K562 (cell line): ENCODE results near the gene SEL1L. TPM values are rescaled to one million over a fixed set of nuclear protein-coding genes. Genes with fewer than 3 reads are reported as not detected.

Source experiments
- ATAC-seq: fragments of 200-7000 bp; cut with Tn5 transposase; 3 replicates; pipeline ENCODE4 v1.9.1; 2020; ENCODE audit warnings: moderate library complexity
- BruUV-seq: library from RNA; stranded (reverse); fragments of 400-500 nt; replicated peaks from 2 replicates; lab custom pipeline; 2021; lab: Mats Ljungman, UMichigan
- CTCF ChIA-PET: fragments of 300-600 bp; formaldehyde crosslinking; extraction: SDS; loops from one replicate; lab custom pipeline; 2021; ENCODE audit warnings: low intra/inter-chr PET ratio; lab: Yijun Ruan, JAX
- POLR2A ChIA-PET: fragments of 300-600, 350-650 bp; sonication (Branson Sonifier 250); formaldehyde crosslinking; extraction: SDS; loops from one replicate; lab custom pipeline; 2021; ENCODE audit warnings: antibody characterized with exemption, inconsistent platforms; lab: Yijun Ruan, JAX
- DNase-seq, 4 experiments: peaks; one replicate each; pipeline versions ENCODE4 v3.0.0 to v3.0.0-alpha.2; 2011 to 2018; ENCODE audit warnings: low spot score in 3 of 4, mixed read lengths in 3 of 4; ENCODE audit errors: extremely low read depth in 1 of 4
- FAIRE-seq: peaks from 2 replicates; lab custom pipeline; 2011; peaks lifted over from hg19 to GRCh38; lab: Jason Lieb, UNC
- H2AFZ ChIP-seq: 2 replicates; pipeline ENCODE4 v1.6.0; 2011; ENCODE audit warnings: low read depth, low read length, control low read depth, inconsistent platforms
- H3K27ac ChIP-seq: fragments of 200-600 bp; 3 replicates; pipeline ENCODE4 v1.8.0; 2011; ENCODE audit warnings: low read depth, mild to moderate bottlenecking, control low read depth, inconsistent platforms, low read length, moderate library complexity, mixed read lengths; ENCODE audit errors: extremely low read depth
- H3K27me3 ChIP-seq, 2 experiments: fragments of 300-600 bp in 1 of 2; 2 replicates in 1 of 2; 3 replicates in 1 of 2; pipeline versions ENCODE4 v1.6.0 to v1.8.0; 2011; ENCODE audit warnings: inconsistent platforms in 2 of 2, low read length in 2 of 2, mild to moderate bottlenecking in 1 of 2, mixed read lengths in 1 of 2, moderate library complexity in 1 of 2; ENCODE audit not compliant: control insufficient read depth in 2 of 2, insufficient read depth in 2 of 2
- H3K36me3 ChIP-seq: fragments of 300-600 bp; 3 replicates; pipeline ENCODE4 v1.8.0; 2011; ENCODE audit warnings: mild to moderate bottlenecking, low read length, inconsistent platforms; ENCODE audit not compliant: control insufficient read depth, insufficient read depth
- H3K4me1 ChIP-seq, 2 experiments: fragments of 200-600 bp in 1 of 2; replicated peaks in 1 of 2; 2 replicates in 1 of 2; 3 replicates in 1 of 2; pipeline versions ENCODE4 v1.5.1 to v1.8.0; 2011; ENCODE audit warnings: inconsistent platforms in 2 of 2, low read length in 2 of 2, mild to moderate bottlenecking in 1 of 2, mixed read lengths in 1 of 2, moderate library complexity in 1 of 2; ENCODE audit not compliant: control insufficient read depth in 2 of 2, insufficient read depth in 2 of 2
- H3K4me2 ChIP-seq: 2 replicates; pipeline ENCODE4 v1.6.1; 2011; ENCODE audit warnings: low read length, control low read depth, inconsistent platforms, mixed read lengths; ENCODE audit not compliant: insufficient read depth
- H3K4me3 ChIP-seq: fragments of 200-600 bp; sonication (generic), shearing (Covaris generic); 2 replicates; pipeline ENCODE4 v1.5.1; 2016; ENCODE audit warnings: control low read depth, inconsistent platforms
- H3K79me2 ChIP-seq: fragments of 200-600 bp; 3 replicates; pipeline ENCODE4 v1.8.0; 2011; ENCODE audit warnings: low read length, inconsistent platforms; ENCODE audit not compliant: control insufficient read depth, insufficient read depth
- H3K9ac ChIP-seq, 2 experiments: 2 replicates each; pipeline versions ENCODE4 v1.6.0 to v1.6.1; 2011; ENCODE audit warnings: low read depth in 2 of 2, low read length in 2 of 2, control low read depth in 1 of 2, inconsistent platforms in 1 of 2, mild to moderate bottlenecking in 1 of 2, mixed read lengths in 1 of 2; ENCODE audit not compliant: insufficient read depth in 1 of 2
- H3K9me1 ChIP-seq: one replicate; pipeline ENCODE4 v1.6.0; 2011; ENCODE audit warnings: inconsistent platforms, mild to moderate bottlenecking, low read length, moderate library complexity; ENCODE audit not compliant: control insufficient read depth, insufficient read depth
- H3K9me3 ChIP-seq: replicated peaks from 2 replicates; pipeline ENCODE4 v1.5.1; 2011; ENCODE audit warnings: low read depth, low read length, inconsistent platforms; ENCODE audit not compliant: control insufficient read depth, insufficient read depth
- H4K20me1 ChIP-seq: replicated peaks from 2 replicates; pipeline ENCODE4 v1.6.1; 2011; ENCODE audit warnings: low read length, inconsistent platforms, mixed read lengths; ENCODE audit not compliant: control insufficient read depth, insufficient read depth
- ARHGAP35 ChIP-seq: fragments of 450-650 bp; IDR thresholded peaks from 2 replicates; pipeline ENCODE4 v1.6.1; 2018; ENCODE audit not compliant: partially characterized antibody
- BRCA1 ChIP-seq, 2 experiments: fragments of 450-650 bp in 1 of 2; sonication (generic) in 1 of 2; formaldehyde crosslinking in 1 of 2; IDR thresholded peaks; 2 replicates each; pipeline versions ENCODE4 v1.5.0 to v1.6.1; 2017 to 2020; ENCODE audit warnings: mild to moderate bottlenecking in 1 of 2, missing genetic modification reagents in 1 of 2
- CREM ChIP-seq: IDR thresholded peaks from 2 replicates; pipeline ENCODE4 v1.6.1; 2014; ENCODE audit warnings: antibody characterized with exemption, low read depth
- HMG20B ChIP-seq: fragments of 250-450 bp; sonication (Bioruptor Pico); IDR thresholded peaks from 2 replicates; pipeline ENCODE4 v1.5.0; 2021; ENCODE audit warnings: mild to moderate bottlenecking
- IRF2 ChIP-seq: sonication (generic); formaldehyde crosslinking; IDR thresholded peaks from 2 replicates; pipeline ENCODE4 v1.8.1; 2022; ENCODE audit warnings: mild to moderate bottlenecking, missing genetic modification reagents
- JUN ChIP-seq, 2 experiments: sonication (generic) in 1 of 2; formaldehyde crosslinking in 1 of 2; IDR thresholded peaks; 2 replicates each; pipeline versions ENCODE4 v1.6.1 to v1.8.0; 2012 to 2022; ENCODE audit warnings: borderline replicate concordance in 2 of 2, mild to moderate bottlenecking in 2 of 2, improper control_type of control experiment in 1 of 2, low read depth in 1 of 2, low read length in 1 of 2, missing genetic modification reagents in 1 of 2
- MBD2 ChIP-seq: sonication (generic); IDR thresholded peaks from 2 replicates; pipeline ENCODE4 v1.6.1; 2016; ENCODE audit warnings: low read depth, borderline replicate concordance
- MCM2 ChIP-seq: fragments of 450-650 bp; IDR thresholded peaks from 2 replicates; pipeline ENCODE4 v1.6.1; 2017; ENCODE audit warnings: low read depth, mild to moderate bottlenecking
- NFATC3 ChIP-seq: fragments of 450-650 bp; IDR thresholded peaks from 2 replicates; pipeline ENCODE4 v1.6.1; 2017; ENCODE audit warnings: mild to moderate bottlenecking
- TAF7 ChIP-seq: fragments of 450-650 bp; IDR thresholded peaks from 2 replicates; pipeline ENCODE4 v1.6.1; 2016; ENCODE audit warnings: missing genetic modification characterization, missing compliant biosample characterization
- ZFP30 ChIP-seq: fragments of 250-450 bp; sonication (Bioruptor Pico); IDR thresholded peaks from 2 replicates; pipeline ENCODE4 v1.8.0; 2022; ENCODE audit warnings: moderate library complexity, mild to moderate bottlenecking, inconsistent platforms, borderline replicate concordance
- ZKSCAN3 ChIP-seq: fragments of 250-450 bp; sonication (Bioruptor Pico); IDR thresholded peaks from 2 replicates; pipeline ENCODE4 v1.4.0; 2020
- ZNF561 ChIP-seq: fragments of 450-650 bp; formaldehyde crosslinking; conservative IDR thresholded peaks from 2 replicates; pipeline ENCODE4 v1.4.0; 2020; ENCODE audit warnings: mild to moderate bottlenecking, moderate library complexity
- WGBS: fragments of 100-300 bp; shearing (Covaris generic); methylation state at CpG from one replicate; pipeline ENCODE4 v1.1.6; 2016; ENCODE audit warnings: low coverage, mixed read lengths; ENCODE audit not compliant: insufficient coverage; ENCODE audit errors: missing lambda C conversion rate; 5-methylcytosine and 5-hydroxymethylcytosine counted together
- in situ Hi-C: fragments of 300-500 bp; cut with MboI; formaldehyde crosslinking; loops from 4 replicates; pipeline ENCODE4 v1.15.0; 2018; ENCODE audit warnings: inconsistent platforms, mixed read lengths
- intact Hi-C: fragments of 100-400 bp; cut with micrococcal nuclease; formaldehyde crosslinking; loops from 2 replicates; pipeline ENCODE4 v1.14.2; 2022
- polyA plus RNA-seq, 8 experiments: library from polyadenylated mRNA; depleted of rRNA in 4 of 8; stranded (reverse) in 5 of 8; unstranded in 3 of 8; fragments of >200 nt; fragmentation: Nextera tagmentation in 2 of 8; fragmentation: Illumina TruSeq in 1 of 8; extraction: Ambion mirVana in 2 of 8; extraction: Trizol in 1 of 8; gene quantifications; 2 replicates each; pipeline versions ENCODE4 v1.2.1 to v1.2.3, GENCODE V29; 2011 to 2014; ENCODE audit warnings: inconsistent platforms in 1 of 8, missing spikeins in 1 of 8
- total RNA-seq, 7 experiments: library from RNA; depleted of rRNA in 6 of 7; stranded (reverse); fragments of >200 nt in 6 of 7; fragmentation: Illumina TruSeq in 2 of 7; extraction: Trizol in 2 of 7; gene quantifications; 2 replicates each; pipeline versions ENCODE4 v1.2.1 to v1.2.3, GENCODE V29; 2011 to 2021; ENCODE audit warnings: low replicate concordance in 1 of 7
- TF ChIP-seq, protein P1 (sequence below): fragments of 450-650 bp; formaldehyde crosslinking; IDR thresholded peaks from 2 replicates; pipeline ENCODE4 v1.4.0; 2022; ENCODE audit warnings: missing genetic modification characterization
- TF ChIP-seq, protein P2 (sequence below): fragments of 450-650 bp; IDR thresholded peaks from 2 replicates; pipeline ENCODE4 v1.6.1; 2017; ENCODE audit warnings: antibody characterized with exemption, mild to moderate bottlenecking

The SEL1L gene
- total and polyA plus RNA-seq, 9 of the 15 experiments (the other 6 are each of a cell fraction or from before 2014, with no cell fraction given) = 7.7 to 21.1 (median 13.6) TPM

DNA sequence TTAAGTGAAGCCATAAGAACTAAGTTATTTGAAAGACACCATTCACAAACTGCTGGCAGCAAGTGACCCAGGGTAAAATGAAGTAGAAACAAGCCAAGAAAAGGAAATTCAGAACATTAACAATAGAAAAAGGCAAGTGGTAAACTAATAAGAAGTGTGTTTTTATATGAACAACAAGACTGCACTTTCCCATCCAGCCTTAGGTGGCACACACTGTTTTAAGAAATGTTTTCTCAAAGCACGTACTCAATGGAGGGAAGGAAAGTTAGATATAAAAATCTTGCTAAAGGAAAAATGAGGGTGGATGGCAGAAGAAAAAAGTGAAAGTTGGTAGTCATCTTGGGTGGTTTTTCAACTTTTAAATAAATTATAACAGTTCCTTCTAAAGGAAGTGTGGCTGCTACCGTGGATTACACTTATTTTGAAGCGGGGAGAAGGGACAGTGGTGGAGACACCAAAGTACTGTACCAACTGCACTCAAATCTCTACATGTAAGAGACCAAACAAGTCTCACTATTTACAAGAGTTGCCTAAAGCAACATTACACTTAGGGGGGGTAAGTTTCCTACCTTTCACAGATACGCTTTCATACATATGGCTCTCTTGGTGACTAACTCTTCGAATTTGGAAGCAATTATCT lies 58.8 kb downstream of the SEL1L start:
- POLR2A ChIA-PET = no interaction called here
- CTCF ChIA-PET = no interaction called here
- Histone ChIP-seq H3K9ac (no peak overlapping the region), H2AFZ (no peak overlapping the region), H3K27me3 (no peaks in the 10 kb centered on the region), H3K27ac (no peak overlapping the region), H3K4me3 (no peak overlapping the region), H3K9me1 (no peaks in the 10 kb centered on the region), H3K4me1 (no peaks in the 10 kb centered on the region; a peak in 1 of 5 replicates), H3K4me2 (no peak overlapping the region), H4K20me1 (no peaks in the 10 kb centered on the region), H3K9me3 (no peaks in the 10 kb centered on the region), H3K79me2 (no peaks in the 10 kb centered on the region), H3K36me3 (peaks cover 41% of the 10 kb centered on the region)
- no peak for FAIRE-seq
- intact Hi-C loops = no loop called here
- no peak for ATAC-seq
- DNase-seq = no peak
- in situ Hi-C loops = loop anchor here (25.0 kb wide), 1 partner anchor 488 kb away; no protein-coding TSS in a partner anchor
- TF ChIP-seq NFATC3 = no peak
- TF ChIP-seq, protein P1, sequence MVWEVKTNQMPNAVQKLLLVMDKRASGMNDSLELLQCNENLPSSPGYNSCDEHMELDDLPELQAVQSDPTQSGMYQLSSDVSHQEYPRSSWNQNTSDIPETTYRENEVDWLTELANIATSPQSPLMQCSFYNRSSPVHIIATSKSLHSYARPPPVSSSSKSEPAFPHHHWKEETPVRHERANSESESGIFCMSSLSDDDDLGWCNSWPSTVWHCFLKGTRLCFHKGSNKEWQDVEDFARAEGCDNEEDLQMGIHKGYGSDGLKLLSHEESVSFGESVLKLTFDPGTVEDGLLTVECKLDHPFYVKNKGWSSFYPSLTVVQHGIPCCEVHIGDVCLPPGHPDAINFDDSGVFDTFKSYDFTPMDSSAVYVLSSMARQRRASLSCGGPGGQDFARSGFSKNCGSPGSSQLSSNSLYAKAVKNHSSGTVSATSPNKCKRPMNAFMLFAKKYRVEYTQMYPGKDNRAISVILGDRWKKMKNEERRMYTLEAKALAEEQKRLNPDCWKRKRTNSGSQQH (CRISPR knock-in tag) = no peak
- no peak for TF ChIP-seq IRF2
- no peak for TF ChIP-seq HMG20B
- TF ChIP-seq, protein P2, sequence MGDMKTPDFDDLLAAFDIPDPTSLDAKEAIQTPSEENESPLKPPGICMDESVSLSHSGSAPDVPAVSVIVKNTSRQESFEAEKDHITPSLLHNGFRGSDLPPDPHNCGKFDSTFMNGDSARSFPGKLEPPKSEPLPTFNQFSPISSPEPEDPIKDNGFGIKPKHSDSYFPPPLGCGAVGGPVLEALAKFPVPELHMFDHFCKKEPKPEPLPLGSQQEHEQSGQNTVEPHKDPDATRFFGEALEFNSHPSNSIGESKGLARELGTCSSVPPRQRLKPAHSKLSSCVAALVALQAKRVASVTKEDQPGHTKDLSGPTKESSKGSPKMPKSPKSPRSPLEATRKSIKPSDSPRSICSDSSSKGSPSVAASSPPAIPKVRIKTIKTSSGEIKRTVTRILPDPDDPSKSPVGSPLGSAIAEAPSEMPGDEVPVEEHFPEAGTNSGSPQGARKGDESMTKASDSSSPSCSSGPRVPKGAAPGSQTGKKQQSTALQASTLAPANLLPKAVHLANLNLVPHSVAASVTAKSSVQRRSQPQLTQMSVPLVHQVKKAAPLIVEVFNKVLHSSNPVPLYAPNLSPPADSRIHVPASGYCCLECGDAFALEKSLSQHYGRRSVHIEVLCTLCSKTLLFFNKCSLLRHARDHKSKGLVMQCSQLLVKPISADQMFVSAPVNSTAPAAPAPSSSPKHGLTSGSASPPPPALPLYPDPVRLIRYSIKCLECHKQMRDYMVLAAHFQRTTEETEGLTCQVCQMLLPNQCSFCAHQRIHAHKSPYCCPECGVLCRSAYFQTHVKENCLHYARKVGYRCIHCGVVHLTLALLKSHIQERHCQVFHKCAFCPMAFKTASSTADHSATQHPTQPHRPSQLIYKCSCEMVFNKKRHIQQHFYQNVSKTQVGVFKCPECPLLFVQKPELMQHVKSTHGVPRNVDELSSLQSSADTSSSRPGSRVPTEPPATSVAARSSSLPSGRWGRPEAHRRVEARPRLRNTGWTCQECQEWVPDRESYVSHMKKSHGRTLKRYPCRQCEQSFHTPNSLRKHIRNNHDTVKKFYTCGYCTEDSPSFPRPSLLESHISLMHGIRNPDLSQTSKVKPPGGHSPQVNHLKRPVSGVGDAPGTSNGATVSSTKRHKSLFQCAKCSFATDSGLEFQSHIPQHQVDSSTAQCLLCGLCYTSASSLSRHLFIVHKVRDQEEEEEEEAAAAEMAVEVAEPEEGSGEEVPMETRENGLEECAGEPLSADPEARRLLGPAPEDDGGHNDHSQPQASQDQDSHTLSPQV = no peak
- no peak for TF ChIP-seq TAF7
- no peak for TF ChIP-seq BRCA1 (IDR thresholded peaks at IDR 0.05)
- no peak for TF ChIP-seq BRCA1 (CRISPR knock-in tag; IDR thresholded peaks at IDR 0.05)
- TF ChIP-seq MCM2 = no peak
- no peak for TF ChIP-seq ZNF561 (CRISPR knock-in tag)
- no peak for TF ChIP-seq JUN (IDR thresholded peaks at IDR 0.05; ENCODE audit: borderline replicate concordance, low read depth, low read length)
- no peak for TF ChIP-seq JUN (CRISPR knock-in tag; IDR thresholded peaks at IDR 0.05; ENCODE audit: borderline replicate concordance)
- TF ChIP-seq ZKSCAN3 (CRISPR knock-in tag) = no peak
- TF ChIP-seq MBD2 = no peak
- no peak for TF ChIP-seq ARHGAP35
- no peak for TF ChIP-seq CREM
- TF ChIP-seq ZFP30 (CRISPR knock-in tag) = no peak
- WGBS = 88% methylated on average over 5 of the region's 5 CpGs
- BruUV-seq = no TSS peak
